Measurements from ENCODE around the gene KRT82. TPM values are rescaled to one million over a fixed set of nuclear protein-coding genes. Genes with fewer than 3 reads are reported as not detected.

KRT82 gene
- total and polyA plus RNA-seq, 8 donors, result not detected

DNA sequence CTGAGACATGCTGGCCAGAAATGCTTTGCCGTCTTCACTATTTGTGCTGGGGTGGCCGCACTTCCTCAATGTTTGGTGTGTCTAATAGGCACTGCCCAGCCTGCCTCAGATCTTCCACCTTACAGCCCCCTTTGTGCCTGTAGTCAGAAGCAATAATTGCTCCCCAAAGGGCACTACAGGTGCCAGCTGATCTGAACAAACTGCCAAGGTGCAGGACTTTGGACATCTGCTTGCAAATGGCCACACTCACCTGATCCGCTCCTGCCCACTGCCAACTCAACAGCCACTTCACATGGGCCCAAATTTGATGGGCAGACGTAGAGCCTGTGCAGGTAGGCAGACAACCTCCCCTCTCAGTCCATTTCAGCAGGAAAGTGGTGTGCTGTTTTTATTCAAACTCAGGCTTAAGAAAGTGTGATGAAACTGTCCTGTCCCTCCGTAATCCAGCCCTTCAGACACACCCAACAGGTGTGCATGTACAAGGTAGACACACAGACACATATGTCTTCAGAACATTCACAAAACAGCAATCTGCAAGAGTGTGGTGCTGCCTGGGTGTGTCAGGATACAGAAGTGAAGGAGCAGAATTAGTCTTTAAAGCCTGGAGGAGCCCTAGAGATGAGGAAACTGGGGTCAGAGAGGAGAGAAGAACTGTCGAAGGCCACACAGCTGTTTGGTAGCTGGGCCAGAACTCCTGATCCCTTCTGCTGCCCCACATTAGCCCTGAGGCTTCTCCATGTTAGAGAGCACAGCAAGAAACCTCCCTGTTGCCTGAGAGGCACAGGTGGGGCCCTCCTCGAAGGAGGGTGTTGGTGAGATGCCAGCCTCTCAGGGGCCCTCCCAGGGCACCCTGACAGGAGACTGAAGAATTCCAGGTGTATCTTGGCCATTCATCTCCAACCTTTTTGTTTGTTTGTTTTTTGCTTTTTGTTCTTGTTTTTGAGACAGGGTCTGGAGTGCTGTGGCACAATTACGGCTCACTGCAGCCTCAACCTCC lies 32.5 kb upstream of the KRT82 start:
- peaks cover 0 to 42% of the 10 kb centered on the region in 2 donors for H3K27me3 ChIP-seq
- H3K9me3 ChIP-seq, result no peaks in the 10 kb centered on the region
- no peaks in the 10 kb centered on the region for H3K4me1 ChIP-seq
- DNase-seq, result no peak
- no peak overlapping the region for H3K27ac ChIP-seq
- H3K4me3 ChIP-seq, result no peak overlapping the region
- intact Hi-C loops (cut with DNase I), result no loop called here
- no peak for ATAC-seq
- H3K36me3 ChIP-seq, result no peaks in the 10 kb centered on the region
- TF ChIP-seq CTCF (IDR thresholded peaks at IDR 0.05), result no peak

DNA sequence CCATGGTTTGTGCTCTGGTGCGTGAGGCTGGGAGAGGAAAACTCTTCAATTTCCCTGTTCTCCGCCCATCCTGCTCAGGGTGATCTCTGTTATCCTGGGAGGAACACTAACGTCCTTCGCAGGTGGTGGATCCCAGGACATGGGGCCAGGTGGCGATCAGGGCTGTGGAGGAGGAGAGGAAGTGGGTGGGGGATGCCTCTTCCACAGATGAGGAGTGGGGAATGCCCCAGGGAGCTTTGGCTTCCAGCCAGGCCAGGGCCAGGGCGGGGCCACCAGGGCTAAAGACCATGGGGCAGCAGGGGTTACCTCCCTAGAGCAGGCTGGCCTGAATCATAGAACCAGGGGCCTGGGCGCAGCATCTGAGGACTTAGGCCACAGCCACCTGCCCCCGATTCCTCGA lies 31.4 kb upstream of the KRT82 start:
- H3K27ac ChIP-seq, result no peak overlapping the region
- no peaks in the 10 kb centered on the region for H3K9me3 ChIP-seq
- TF ChIP-seq CTCF (IDR thresholded peaks at IDR 0.05), result no peak
- no peaks in the 10 kb centered on the region for H3K36me3 ChIP-seq
- intact Hi-C loops (cut with DNase I), result no loop called here
- DNase-seq, result peak in 1 of 4 donors; percentile 60
- peaks cover 0 to 46% of the 10 kb centered on the region in 2 donors for H3K27me3 ChIP-seq
- ATAC-seq, result no peak
- no peaks in the 10 kb centered on the region for H3K4me1 ChIP-seq
- no peak overlapping the region for H3K4me3 ChIP-seq

DNA sequence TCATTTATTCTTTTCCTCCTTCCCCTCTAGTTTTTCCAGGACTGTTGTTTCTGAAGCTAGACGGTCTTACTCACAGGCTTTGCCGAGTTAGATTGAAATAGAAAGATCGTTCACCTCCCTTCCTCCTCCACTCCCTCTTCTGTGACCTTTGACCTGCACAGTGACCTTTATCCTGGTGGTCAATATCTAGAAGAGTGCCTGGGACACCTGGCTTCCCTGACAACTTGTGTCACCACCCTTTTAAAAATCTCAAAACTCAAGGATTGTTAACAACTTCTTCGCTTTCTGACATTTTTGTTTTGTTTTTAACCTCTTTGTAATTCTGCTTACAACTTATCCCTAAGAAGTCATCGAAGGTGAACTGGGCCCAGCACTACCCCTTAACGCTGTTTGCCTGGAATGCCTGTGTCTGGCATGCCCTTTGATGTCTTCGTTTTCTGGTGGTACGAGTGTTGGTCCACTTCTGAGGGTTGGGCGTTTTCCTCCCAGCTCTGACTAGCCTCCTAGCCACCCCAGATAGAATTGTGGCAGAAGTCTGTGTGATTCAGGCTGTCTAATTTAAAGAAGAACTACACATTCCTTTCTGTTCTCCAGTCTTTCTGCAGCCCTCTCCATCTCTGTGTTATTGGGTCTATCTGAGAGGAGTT lies 30.8 kb upstream of the KRT82 start:
- DNase-seq (no peak), ATAC-seq (no peak)
- H3K4me1 ChIP-seq, result no peaks in the 10 kb centered on the region
- TF ChIP-seq CTCF (IDR thresholded peaks at IDR 0.05), result no peak
- H3K36me3 ChIP-seq, result no peaks in the 10 kb centered on the region
- intact Hi-C loops (cut with DNase I), result no loop called here
- H3K27me3 ChIP-seq, result peaks cover 0 to 47% of the 10 kb centered on the region in 2 donors
- H3K9me3 ChIP-seq, result no peaks in the 10 kb centered on the region
- H3K4me3 ChIP-seq, result no peak overlapping the region
- no peak overlapping the region for H3K27ac ChIP-seq

- intact Hi-C loops (cut with DNase I), result no loop called here
- Histone ChIP-seq H3K4me1 (no peaks in the 10 kb centered on the region), H3K27ac (no peak overlapping the region), H3K36me3 (no peaks in the 10 kb centered on the region), H3K9me3 (no peaks in the 10 kb centered on the region), H3K27me3 (peaks cover 0 to 47% of the 10 kb centered on the region in 2 donors), H3K4me3 (no peak overlapping the region)
- DNase-seq (no peak), ATAC-seq (no peak)
- TF ChIP-seq CTCF (IDR thresholded peaks at IDR 0.05), result no peak
Measured at GRCh38 chr12:52436000-52436827, 30.1 kb upstream of the KRT82 start.

Data from left lung (tissue), 10 donors.